Activated CD8-positive, alpha-beta memory T cell treated with anti-CD3 and anti-CD28 coated beads, Interleukin-2, amount 50 U/mL, for 1 hour (primary cell): ENCODE measurements around the gene TP53AIP1.
"Not testable (repeated sequence)": the region's sequence is repeated elsewhere in the genome, so short reads cannot be mapped to it uniquely, and the experiment has no call there.

Source experiments
- DNase-seq: peaks from one replicate; pipeline ENCODE4 v3.0.0-alpha.2; 2020; ENCODE audit errors: extremely low read depth

Gene TP53AIP1

GRCh38 chr11:128926000-128926399 lies 16.7 kb downstream of the TP53AIP1 start:
- DNase-seq = no peak

- no peak for DNase-seq
These were observed 17.4 kb downstream of the TP53AIP1 start for GRCh38 chr11:128925250-128925600.

- DNase-seq = no peak
These were observed 18.0 kb downstream of the TP53AIP1 start for GRCh38 chr11:128924510-128925249.

- DNase-seq = no peak
These were observed 18.6 kb downstream of the TP53AIP1 start for GRCh38 chr11:128924104-128924503.

GRCh38 chr11:128921793-128922192 lies 20.9 kb downstream of the TP53AIP1 start:
- DNase-seq = no peak

GRCh38 chr11:128920666-128921065 lies 22.0 kb downstream of the TP53AIP1 start:
- no peak for DNase-seq

- DNase-seq = not testable (repeated sequence)
These were observed 23.0 kb downstream of the TP53AIP1 start for GRCh38 chr11:128919635-128920034.

GRCh38 chr11:128919216-128919615 lies 23.5 kb downstream of the TP53AIP1 start:
- DNase-seq = no peak

GRCh38 chr11:128917144-128917724 lies 25.4 kb downstream of the TP53AIP1 start:
- no peak for DNase-seq

GRCh38 chr11:128916681-128917080 lies 26.0 kb downstream of the TP53AIP1 start:
- no peak for DNase-seq

GRCh38 chr11:128916037-128916572 lies 26.6 kb downstream of the TP53AIP1 start:
- DNase-seq = no peak

GRCh38 chr11:128915149-128915521 lies 27.5 kb downstream of the TP53AIP1 start:
- DNase-seq = no peak

GRCh38 chr11:128914216-128915148 lies 28.2 kb downstream of the TP53AIP1 start:
- DNase-seq = no peak

- DNase-seq = no peak
These were observed 28.9 kb downstream of the TP53AIP1 start for GRCh38 chr11:128913806-128914205.

GRCh38 chr11:128911701-128912100 lies 31.0 kb downstream of the TP53AIP1 start:
- no peak for DNase-seq

- DNase-seq = no peak
These were observed 31.4 kb downstream of the TP53AIP1 start for GRCh38 chr11:128911239-128911638.

- no peak for DNase-seq
These were observed 32.1 kb downstream of the TP53AIP1 start for GRCh38 chr11:128910576-128910975.

GRCh38 chr11:128909438-128910125 lies 33.1 kb downstream of the TP53AIP1 start:
- DNase-seq = no peak

- DNase-seq = no peak
These were observed 34.1 kb downstream of the TP53AIP1 start for GRCh38 chr11:128908391-128909246.

- DNase-seq = no peak
These were observed 35.1 kb downstream of the TP53AIP1 start for GRCh38 chr11:128907585-128907984.
